Prostate gland (tissue), 2 donors: ENCODE results near the gene NXN.

Source experiments
- CTCF ChIP-seq, 4 experiments: fragments of 200-600 bp in 2 of 4; fragments of 450-650 bp in 2 of 4; sonication (generic) in 2 of 4; IDR thresholded peaks; 1 replicate in 3 of 4; 2 replicates in 1 of 4; pipeline ENCODE4 v1.5.1; 2016 to 2019; ENCODE audit warnings: antibody characterized with exemption in 4 of 4, mild to moderate bottlenecking in 2 of 4, moderate library complexity in 2 of 4
- POLR2AphosphoS5 ChIP-seq: sonication (generic); formaldehyde crosslinking; IDR thresholded peaks from one replicate; pipeline ENCODE4 v1.6.1; 2017; ENCODE audit warnings: antibody characterized with exemption

- no peak for TF ChIP-seq POLR2AphosphoS5
- TF ChIP-seq CTCF (IDR thresholded peaks at IDR 0.05): no peak
These were observed 127.7 kb downstream of the NXN start for GRCh38 chr17:851924-852323.
